Measurements from ENCODE around the gene FAM20C. TPM values are rescaled to one million over a fixed set of nuclear protein-coding genes. Genes with fewer than 3 reads are reported as not detected.

Gene FAM20C
- total RNA-seq, 1 experiment from 2014 or later: 8.8 TPM

DNA sequence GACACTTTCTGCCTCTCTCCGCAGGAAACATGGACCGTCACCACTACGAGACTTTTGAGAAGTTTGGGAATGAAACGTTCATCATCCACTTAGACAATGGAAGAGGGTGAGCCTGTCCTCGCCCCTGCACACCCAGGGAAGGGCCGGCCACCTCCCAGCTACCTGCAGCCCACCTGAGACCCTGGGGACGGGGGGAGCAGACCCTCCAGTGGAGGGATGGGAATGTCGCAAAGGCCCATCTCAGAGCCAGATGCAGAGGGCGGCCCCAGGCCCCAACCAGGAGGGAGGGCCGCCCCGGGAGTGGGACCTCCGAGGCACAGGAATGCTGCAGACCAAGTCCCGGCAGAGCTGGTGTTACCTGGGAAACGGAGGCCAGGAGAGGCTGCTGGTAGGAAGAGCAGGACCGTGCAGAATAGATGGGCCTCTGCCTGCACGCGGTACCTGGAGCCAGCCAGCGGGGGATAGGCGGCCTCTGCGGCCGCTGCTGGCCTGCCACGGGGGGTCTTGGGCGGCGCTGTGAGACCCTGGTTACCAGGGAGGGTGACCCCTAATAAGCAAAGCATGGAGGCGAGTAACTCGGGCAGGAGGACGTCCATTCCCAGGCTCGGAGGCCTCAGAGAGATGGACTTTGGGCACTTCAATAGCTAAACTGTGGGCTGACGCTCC lies 64.7 kb downstream of the FAM20C start:
- Mint-ChIP-seq H3K9me3 (ENCODE audit: unreplicated experiment) (peaks cover 4% of the 10 kb centered on the region), H3K27ac (ENCODE audit: low read depth, unreplicated experiment) (no peak overlapping the region), H3K4me1 (ENCODE audit: insufficient read depth, unreplicated experiment) (no peaks in the 10 kb centered on the region), H3K36me3 (ENCODE audit: insufficient read depth, unreplicated experiment) (peaks cover 44% of the 10 kb centered on the region), H3K4me3 (ENCODE audit: unreplicated experiment) (no peak overlapping the region), H3K27me3 (ENCODE audit: insufficient read depth, unreplicated experiment) (no peaks in the 10 kb centered on the region)
- BruUV-seq (replicated peaks): no TSS peak
- POLR2A ChIA-PET: interaction anchor here (0.6 kb wide), 1 partner anchor 29 kb away, joined by 4 read pairs; no protein-coding TSS in a partner anchor
- CTCF ChIA-PET: no interaction called here
- no peak for DNase-seq (ENCODE audit: unreplicated experiment)
- intact Hi-C loops (cut with micrococcal nuclease): no loop called here
- TF ChIP-seq, protein P1, sequence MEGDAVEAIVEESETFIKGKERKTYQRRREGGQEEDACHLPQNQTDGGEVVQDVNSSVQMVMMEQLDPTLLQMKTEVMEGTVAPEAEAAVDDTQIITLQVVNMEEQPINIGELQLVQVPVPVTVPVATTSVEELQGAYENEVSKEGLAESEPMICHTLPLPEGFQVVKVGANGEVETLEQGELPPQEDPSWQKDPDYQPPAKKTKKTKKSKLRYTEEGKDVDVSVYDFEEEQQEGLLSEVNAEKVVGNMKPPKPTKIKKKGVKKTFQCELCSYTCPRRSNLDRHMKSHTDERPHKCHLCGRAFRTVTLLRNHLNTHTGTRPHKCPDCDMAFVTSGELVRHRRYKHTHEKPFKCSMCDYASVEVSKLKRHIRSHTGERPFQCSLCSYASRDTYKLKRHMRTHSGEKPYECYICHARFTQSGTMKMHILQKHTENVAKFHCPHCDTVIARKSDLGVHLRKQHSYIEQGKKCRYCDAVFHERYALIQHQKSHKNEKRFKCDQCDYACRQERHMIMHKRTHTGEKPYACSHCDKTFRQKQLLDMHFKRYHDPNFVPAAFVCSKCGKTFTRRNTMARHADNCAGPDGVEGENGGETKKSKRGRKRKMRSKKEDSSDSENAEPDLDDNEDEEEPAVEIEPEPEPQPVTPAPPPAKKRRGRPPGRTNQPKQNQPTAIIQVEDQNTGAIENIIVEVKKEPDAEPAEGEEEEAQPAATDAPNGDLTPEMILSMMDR (IDR thresholded peaks at IDR 0.05; ENCODE audit: unreplicated experiment): no peak

DNA sequence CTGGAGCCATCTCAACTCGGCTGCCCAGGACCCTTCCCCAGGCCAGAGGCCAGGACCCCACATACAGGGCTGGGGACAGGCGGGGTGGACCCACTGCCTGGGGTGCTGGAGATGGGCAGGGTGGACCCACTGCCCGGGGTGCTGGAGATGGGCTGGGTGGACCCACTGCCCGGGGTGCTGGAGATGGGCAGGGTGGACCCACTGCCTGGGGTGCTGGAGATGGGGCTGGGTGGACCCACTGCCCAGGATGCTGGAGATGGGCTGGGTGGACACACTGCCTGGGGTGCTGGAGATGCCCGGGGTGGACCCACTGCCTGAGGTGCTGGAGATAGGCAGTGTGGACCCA lies 65.2 kb downstream of the FAM20C start:
- no peak for DNase-seq (ENCODE audit: unreplicated experiment)
- Mint-ChIP-seq H3K9me3 (ENCODE audit: unreplicated experiment) (peaks cover 9% of the 10 kb centered on the region), H3K36me3 (ENCODE audit: insufficient read depth, unreplicated experiment) (peaks cover 47% of the 10 kb centered on the region), H3K27me3 (ENCODE audit: insufficient read depth, unreplicated experiment) (no peaks in the 10 kb centered on the region), H3K4me3 (ENCODE audit: unreplicated experiment) (no peak overlapping the region), H3K27ac (ENCODE audit: low read depth, unreplicated experiment) (no peak overlapping the region), H3K4me1 (ENCODE audit: insufficient read depth, unreplicated experiment) (no peaks in the 10 kb centered on the region)
- TF ChIP-seq, protein P1 (IDR thresholded peaks at IDR 0.05; ENCODE audit: unreplicated experiment): no peak
- intact Hi-C loops (cut with micrococcal nuclease): no loop called here
- ChIA-PET CTCF (no interaction called here), POLR2A (no interaction called here)
- no TSS peak for BruUV-seq (replicated peaks)

DNA sequence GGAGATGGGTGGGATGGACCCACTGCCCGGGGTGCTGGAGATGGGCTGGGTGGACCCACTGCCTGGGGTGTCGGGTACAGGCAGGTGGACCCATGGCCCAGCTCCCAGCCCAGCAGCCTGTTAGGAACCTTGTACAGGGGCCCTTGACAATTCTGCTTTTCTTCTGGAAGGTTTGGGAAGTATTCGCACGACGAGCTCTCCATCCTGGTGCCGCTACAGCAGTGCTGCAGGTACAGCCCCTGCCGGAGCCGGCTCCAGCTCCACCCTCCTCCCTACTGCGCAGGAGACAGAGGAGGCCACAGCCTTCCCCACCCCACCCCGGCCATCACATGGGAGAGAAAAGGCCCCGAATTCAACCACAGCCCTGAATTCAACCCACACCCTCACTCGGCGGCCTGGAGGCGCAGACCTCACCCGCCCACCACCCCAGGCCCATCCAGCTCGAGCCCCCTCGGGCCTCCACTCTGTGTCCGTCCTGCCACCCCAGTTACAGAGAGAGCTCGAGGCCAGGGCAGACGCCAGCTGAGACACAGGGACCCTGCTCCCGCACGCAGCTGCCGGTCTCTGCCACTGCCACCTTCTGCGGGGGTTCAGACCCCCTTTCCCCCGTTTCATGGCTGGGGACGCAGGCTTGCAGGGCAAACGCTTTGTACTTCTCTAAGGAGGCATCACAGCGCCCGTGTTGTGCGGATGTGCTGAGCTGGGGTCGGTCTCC lies 66.3 kb downstream of the FAM20C start:
- Mint-ChIP-seq H3K4me1 (ENCODE audit: insufficient read depth, unreplicated experiment) (no peaks in the 10 kb centered on the region), H3K4me3 (ENCODE audit: unreplicated experiment) (no peak overlapping the region), H3K27ac (ENCODE audit: low read depth, unreplicated experiment) (no peak overlapping the region), H3K27me3 (ENCODE audit: insufficient read depth, unreplicated experiment) (no peaks in the 10 kb centered on the region), H3K36me3 (ENCODE audit: insufficient read depth, unreplicated experiment) (peaks cover 47% of the 10 kb centered on the region), H3K9me3 (ENCODE audit: unreplicated experiment) (peaks cover 10% of the 10 kb centered on the region)
- no peak for DNase-seq (ENCODE audit: unreplicated experiment)
- intact Hi-C loops (cut with micrococcal nuclease): no loop called here
- POLR2A ChIA-PET: no interaction called here
- CTCF ChIA-PET: no interaction called here
- TF ChIP-seq, protein P1 (IDR thresholded peaks at IDR 0.05; ENCODE audit: unreplicated experiment): no peak
- BruUV-seq (replicated peaks): no TSS peak

DNA sequence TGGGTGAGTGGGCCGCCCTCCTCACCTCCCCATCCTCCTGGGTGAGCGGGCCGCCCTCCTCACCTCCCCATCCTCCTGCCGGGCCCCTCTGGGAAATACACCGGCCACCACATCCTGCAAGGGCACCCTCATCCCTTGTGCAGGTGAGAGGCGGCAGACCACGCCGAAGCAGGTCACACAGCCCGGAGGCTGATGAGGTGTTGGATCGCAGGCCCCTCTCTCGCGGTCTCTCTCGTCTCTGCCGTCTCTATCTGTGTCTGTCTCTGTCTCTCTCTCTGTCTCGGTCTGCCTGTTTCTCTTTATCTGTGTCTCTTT lies 66.8 kb downstream of the FAM20C start:
- ChIA-PET CTCF (no interaction called here), POLR2A (no interaction called here)
- Mint-ChIP-seq H3K27me3 (ENCODE audit: insufficient read depth, unreplicated experiment) (no peaks in the 10 kb centered on the region), H3K27ac (ENCODE audit: low read depth, unreplicated experiment) (no peak overlapping the region), H3K9me3 (ENCODE audit: unreplicated experiment) (peaks cover 10% of the 10 kb centered on the region), H3K4me1 (ENCODE audit: insufficient read depth, unreplicated experiment) (no peaks in the 10 kb centered on the region), H3K4me3 (ENCODE audit: unreplicated experiment) (no peak overlapping the region), H3K36me3 (ENCODE audit: insufficient read depth, unreplicated experiment) (peaks cover 47% of the 10 kb centered on the region)
- DNase-seq (ENCODE audit: unreplicated experiment): no peak
- intact Hi-C loops (cut with micrococcal nuclease): no loop called here
- TF ChIP-seq, protein P1 (IDR thresholded peaks at IDR 0.05; ENCODE audit: unreplicated experiment): no peak
- BruUV-seq (replicated peaks): no TSS peak
